Stimulated activated CD4-positive, alpha-beta T cell treated with anti-CD3 and anti-CD28 coated beads, TNF-alpha, amount 100 ng/mL, for 4 hours (primary cell): ENCODE data around the gene HRG.

Experiments used
- DNase-seq, 3 experiments: peaks; one replicate each; pipeline ENCODE4 v3.0.0-alpha.2; 2020; ENCODE audit warnings: low read depth in 3 of 3

HRG gene

DNA sequence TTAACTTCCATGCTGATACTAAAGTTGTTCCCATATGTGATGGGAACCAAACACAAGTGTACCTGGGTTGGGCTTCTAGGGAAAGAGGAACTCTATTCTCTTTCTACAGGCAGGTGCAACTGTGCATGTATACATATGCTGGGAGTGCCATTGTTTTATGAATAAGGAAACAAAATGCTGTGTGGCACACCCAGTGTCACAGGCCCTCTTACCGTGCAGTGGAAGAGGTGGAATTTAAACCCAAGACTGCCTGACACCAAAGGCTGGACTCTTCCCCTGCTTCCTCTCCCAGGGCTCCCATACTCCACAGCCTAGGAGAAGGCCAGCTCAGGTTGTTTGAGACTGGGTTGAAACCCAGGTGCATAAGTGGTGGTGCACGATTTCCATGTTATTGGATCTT lies 27.6 kb upstream of the HRG start:
- DNase-seq, result no peak

DNA sequence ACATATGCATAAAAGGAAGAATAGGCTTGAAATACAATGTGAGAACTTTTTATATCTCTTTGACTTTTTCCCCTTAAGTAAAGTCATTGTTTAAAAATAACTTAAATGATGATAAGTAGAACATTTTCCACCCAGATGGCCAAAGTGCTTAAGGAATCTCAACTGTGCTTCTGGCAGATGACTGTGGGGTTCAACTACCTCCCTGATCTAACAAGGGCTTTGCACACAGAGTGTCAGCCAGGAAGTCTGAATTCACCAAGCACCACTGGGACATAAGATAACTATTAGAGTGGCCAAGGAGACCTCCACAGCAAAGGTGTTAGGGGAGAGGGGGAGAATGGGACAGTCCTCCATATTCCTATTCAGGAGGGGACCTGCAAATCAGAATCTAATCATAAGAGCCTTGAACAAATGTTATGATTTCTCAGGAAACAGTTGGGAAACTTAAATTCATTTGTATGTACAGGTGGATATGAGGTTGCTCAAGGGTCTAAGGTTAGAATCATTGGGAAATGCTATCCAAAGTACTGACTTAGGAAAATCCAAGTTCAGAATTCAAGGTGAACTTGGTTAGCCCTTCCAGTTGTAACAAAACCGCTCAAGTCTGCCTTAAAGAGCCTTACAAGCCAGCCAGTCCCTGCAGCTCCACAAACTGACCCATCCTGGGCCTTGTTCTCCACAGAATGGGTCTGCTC lies 25.9 kb upstream of the HRG start, which contains the start of gene FETUB:
Gene FETUB, plus strand, starts transcription at position 622 of the 695 bp plus-strand sequence. Its CDS starts 62 bp downstream, at position 684.
- DNase-seq, result no peak

DNA sequence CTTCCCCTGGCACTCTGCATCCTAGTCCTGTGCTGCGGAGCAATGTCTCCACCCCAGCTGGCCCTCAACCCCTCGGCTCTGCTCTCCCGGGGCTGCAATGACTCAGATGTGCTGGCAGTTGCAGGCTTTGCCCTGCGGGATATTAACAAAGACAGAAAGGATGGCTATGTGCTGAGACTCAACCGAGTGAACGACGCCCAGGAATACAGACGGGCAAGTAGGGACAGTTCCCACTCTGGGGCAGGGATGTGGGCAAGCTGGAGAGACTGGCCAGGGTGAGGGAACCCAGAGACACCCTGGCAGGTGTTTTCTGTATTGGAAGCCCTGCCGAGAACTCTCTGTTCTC lies 25.4 kb upstream of the HRG start:
- no peak for DNase-seq

DNA sequence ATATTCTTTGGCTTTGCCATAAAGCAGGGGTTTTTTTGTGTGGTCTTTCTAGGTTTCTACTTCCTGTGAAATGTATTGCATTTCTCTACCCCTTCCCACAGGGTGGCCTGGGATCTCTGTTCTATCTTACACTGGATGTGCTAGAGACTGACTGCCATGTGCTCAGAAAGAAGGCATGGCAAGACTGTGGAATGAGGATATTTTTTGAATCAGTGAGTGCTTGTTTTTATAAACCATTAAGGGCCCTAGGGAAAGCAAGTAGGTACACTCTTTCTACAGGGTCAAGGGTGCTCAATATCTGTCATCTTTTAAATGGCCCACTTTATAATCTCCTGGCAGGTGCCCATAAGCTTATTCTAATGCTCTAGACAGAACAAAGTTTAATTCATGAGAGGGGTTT lies 24.9 kb upstream of the HRG start:
- DNase-seq, result no peak

DNA sequence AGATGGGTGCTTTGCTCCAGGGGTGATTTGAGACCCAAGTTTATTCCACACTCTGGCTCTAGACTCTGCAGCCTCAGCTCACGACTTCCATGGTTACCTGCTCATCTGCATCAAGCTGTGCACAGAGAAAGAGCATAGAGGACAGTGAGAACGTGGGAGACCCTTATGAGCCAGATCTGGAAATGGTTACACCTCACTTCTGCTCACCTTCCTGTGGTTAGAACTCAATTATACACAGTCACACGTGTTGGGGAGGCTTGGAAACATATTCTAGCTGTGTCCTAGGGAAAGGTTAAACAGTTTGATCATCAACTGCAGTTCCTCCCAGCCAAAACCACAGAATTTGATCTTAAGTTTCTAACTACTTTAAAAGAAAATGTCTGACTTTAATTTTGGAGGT lies 23.8 kb upstream of the HRG start:
- DNase-seq, result no peak

DNA sequence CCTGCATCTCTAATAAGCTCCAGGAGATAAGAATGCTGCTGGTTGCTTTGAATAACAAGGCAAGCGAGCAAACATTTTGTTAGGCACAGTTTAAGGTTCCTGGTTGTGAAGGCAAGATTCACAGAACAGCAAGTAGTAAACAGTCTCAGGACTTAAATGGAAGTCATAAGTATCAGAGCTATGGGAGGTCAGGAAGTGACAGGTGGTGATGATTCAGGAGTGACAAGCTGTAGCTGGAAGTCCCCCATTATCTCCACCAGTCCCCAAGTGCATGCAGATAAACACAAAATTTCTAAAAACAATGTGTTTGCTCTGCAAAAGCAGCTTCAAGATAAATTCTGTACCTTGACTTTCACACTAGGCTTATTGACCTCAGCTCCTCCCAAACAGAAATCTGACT lies 22.3 kb upstream of the HRG start:
- DNase-seq, result no peak

DNA sequence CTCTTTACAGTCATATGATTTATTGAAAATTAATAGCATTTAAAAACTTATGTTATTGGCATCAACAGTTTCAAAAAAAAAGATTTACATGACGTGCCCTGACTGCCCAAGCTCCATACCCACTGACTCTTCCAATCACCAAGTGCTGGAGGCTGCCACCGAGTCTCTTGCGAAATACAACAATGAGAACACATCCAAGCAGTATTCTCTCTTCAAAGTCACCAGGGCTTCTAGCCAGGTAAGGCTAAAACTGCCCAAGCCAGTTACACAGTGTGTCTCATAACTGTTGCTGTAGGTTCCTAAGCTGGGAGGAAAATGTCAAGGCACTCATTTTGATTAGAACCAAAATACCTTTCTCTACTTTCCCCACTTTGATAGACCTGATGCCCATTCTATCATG lies 21.1 kb upstream of the HRG start:
- DNase-seq, result no peak

DNA sequence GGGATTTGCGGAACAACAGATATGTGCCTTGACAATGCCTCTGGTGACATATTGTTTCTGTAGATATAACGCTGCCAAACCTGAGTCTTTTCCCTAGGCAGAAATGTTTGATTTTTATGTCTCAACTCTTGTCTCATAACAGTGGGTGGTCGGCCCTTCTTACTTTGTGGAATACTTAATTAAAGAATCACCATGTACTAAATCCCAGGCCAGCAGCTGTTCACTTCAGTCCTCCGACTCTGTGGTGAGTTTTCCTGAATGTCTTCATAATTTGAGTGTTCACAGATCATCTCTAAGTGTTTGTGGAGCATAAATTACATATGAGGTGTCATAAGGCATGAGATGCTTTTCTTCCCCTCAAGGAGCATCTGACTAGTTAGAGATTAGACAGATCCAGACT lies 19.7 kb upstream of the HRG start:
- no peak for DNase-seq

DNA sequence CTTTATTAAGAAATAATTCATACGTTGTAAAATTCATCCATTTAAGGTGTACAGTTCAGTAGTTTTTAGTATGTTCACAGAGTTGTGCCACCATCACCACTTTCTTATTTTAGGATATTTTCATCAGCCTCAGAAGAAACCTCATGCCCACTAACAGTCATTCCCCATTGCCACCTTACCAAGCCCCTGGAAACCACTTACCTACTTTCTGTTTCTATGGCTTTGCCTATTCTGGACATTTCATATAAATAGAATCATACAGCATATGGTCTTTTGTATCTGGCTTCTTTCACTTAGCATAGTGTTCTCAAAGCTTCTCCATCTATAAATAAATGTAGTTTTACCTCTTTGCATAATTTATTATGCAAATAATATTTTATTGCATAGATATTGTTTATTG lies 19.0 kb upstream of the HRG start:
- no peak for DNase-seq

DNA sequence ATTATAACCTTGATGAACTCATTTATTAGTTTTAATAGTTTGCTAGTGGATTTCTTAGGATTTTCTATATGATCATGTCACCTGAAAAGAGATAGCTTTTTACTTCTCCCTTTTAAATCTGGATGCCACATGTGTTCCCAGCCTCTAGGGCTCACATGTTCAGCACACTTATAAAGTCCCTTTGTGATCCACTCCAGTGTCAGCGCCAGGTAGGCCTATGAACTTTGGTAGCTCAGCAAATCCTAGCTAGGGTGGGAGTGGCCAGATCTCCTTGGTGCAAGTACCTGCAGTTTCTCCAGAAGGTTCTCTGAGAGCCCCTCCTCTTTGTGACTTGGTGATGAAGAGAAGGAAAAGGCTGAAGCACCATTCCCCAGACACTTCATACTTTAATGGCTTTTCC lies 17.0 kb upstream of the HRG start:
- no peak for DNase-seq

DNA sequence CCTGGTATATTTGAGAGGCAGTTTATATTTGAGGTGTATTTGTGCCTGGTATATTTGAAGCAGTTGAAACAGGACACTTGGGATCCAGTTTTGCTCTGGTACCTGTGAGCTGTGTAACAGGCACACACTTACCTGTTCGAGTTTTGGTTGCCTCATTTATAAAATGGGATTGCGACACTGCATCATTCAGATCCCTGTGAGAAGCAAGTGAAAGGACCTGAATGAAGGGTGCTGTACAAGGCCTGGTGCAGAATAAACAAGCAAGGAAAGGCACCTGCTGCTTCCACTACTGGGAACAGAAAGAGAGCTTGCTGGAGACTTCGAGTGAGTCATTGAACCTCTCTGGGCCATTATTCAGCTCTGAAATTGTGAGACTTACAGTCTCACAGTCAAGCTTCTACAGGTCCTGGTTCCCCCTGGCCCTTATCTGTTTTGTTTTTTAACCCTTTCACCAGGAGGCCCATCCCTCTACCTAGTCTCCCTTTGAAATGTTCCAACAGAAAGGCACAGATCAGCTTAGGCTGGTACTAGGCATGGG lies 14.1 kb upstream of the HRG start:
- no peak for DNase-seq

DNA sequence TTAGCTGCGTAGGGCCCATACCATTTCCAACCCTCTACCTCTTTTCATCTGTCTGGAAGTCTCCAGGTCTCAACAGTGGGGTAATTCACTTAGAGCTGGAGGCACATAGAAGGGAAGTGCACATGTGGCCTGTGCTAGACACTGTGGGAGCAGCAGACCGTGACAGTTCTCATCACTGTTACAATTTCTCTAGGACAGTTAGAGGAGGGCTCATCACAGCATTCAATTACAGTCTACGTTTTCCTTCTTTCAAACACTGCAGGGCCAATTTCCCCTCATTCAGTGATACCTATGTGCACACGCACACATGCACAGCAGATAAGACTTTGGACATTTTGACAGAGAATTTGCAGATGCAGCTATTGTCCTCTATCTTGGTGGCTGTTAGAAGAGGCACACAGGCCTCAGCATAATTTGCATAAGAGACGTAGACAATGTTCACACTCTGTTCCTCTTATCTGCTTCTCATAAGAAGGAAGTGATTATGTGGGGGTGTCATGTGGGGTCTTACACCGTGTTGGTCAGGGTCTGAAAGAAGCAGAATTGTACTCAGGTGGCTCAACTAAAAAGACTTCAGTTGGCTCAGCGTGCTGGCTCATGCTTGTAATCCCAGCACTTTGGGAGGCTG lies 12.6 kb upstream of the HRG start:
- DNase-seq, result no peak

DNA sequence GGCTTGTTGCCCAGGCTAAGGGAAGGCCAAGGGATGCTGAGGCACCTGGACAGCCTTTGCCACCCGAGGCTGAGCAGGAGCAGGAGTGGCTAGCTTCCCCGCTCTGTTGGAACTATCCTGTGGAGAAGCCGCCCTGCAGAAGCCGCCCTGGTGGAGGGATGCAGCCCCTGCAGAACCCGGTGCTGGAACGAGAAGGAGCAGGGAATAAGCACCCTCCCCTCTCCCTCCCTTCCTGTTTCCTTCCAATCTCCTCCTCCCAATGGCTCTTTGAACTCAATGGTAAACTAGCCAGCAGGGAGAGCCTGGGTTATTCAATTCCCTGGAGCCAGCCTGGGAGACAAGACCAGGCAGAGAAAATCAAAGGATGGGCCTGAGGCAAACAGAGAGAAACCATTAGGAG lies 11.8 kb upstream of the HRG start:
- no peak for DNase-seq

DNA sequence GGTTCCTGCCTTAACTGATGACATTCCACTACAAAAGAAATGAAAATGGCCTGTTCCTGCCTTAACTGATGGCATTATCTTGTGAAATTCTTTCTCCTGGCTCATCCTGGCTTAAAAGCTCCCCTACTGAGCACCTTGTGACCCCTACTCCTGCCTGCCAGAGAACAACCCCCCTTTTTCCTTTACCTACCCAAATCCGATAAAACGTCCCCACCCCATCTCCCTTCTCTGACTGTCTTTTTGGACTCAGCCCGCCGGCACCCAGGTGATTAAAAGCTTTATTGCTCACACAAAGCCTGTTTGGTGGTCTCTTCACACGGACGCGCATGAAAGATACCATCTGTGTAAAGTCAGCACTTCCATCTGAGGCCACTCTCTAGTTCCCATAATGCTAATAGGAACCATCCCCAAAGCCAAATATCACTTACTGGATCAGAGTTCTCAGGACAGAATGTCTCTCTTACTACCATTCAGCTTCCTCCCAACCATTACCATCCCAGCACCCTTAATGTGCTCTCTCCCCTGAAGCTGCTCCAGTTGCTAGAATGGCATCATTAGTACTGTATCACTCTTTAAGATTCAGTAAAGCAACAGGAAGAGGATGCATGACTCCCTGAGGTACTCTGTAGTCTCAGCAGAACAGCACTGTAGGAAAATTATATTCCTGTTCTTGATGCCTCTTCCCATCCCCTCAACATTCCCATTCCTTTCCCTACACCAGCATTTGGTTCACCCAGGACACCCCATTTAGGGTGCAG lies 2.3 kb upstream of the HRG start:
- no peak for DNase-seq

DNA sequence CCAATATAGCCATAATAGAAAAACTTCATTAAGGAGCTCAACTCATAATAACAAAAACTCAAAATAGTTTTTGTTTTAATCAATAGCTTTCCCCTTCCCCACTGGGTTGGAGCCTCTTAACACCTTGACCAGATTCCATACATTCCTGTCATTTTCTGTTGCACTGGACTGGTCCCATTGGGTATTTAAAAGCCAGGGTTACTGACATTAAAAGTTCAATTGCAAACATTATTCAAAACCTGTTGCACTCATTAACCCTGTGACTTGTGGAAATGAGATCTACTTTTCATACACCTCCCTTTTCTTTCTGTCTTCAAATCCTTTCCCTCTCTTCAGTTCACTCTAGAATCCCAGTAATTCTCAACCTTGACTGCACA lies 1.7 kb upstream of the HRG start:
- DNase-seq, result no peak

DNA sequence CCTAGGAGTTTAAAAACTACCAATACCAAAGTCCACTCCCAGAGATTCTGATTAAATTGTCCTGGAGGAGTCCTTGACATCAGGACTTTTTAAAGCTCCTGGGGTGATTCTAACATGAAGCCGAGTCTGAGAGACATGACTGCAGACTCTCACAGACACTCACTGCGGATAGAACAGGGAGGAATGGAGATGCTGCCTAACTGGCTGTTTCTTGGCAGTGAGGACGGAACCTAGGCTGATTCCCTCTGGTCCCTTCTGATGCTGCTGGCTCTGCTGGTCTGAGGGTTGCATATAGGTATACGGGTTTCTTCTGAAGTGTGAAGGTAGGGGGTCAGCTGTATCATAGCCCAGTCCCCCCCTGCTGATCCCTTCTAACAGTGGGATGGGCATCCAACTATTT lies 1.3 kb upstream of the HRG start:
- no peak for DNase-seq

DNA sequence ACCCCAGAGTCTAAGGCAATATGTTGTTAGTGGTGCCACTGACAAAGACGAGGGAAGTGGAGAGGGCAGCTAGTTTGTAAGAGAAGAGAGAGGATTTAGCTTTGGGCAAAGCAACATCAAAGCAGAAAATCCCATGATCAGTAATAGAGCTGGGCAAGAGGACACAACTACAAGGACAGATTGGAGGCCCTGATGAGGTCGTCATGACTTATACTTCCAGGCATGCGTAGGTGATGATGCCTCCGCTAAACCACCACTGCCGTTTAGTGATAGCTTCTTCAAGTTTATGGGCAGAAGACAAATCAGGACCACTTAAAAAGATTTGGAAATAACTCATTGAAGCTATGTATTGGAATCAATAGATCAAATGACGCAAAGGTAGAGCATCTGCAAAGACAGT lies 2.6 kb downstream of the HRG start:
- DNase-seq, result no peak

DNA sequence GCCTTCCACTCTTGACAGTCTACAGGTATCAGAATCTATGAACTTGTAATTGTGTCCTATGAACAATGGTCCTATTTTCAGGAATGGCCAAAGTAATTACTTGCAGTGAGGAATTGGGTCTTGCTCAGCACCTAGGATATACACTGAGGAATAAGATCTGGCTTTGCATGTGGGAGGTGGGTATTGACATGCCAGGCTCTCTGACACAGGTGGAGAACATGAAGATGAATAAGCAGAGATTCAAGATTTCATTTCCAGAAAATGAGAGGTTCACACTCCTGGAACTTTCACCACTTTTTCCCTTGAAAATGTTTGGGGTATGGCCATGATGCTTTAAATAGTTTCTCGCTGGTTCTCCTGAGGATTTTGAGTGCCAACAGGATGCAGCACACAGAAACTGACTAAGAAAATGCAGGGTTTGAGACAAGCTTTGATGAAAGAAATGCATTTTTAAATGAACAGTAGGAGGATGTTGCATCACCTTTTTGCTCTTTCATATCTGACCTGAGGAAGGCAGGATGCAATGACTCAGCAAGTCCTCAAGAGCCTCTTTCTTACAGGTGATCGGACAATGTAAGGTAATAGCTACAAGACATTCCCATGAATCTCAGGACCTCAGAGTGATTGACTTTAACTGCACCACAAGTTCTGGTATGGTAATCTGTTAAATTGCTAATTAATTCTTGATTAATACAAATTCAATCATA lies 3.7 kb downstream of the HRG start:
- no peak for DNase-seq

DNA sequence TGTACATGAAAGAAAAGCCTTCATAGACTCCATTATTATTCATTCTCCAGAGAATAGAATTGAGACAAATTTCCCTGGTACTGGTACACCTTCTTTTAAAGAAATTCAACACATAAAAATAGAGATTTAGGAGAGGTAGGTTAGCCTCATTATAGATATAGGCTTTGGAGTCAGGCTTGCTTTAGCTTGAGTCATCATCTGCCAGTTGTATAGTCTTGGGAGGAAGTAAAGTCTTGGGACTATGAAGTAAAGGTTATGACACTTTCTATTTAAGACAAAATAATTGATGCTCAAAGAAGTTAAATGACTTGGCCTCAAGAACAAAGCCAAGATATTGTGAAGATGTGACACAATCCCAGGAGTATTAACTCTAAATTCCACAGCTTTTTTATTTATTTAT lies 4.3 kb downstream of the HRG start:
- no peak for DNase-seq

DNA sequence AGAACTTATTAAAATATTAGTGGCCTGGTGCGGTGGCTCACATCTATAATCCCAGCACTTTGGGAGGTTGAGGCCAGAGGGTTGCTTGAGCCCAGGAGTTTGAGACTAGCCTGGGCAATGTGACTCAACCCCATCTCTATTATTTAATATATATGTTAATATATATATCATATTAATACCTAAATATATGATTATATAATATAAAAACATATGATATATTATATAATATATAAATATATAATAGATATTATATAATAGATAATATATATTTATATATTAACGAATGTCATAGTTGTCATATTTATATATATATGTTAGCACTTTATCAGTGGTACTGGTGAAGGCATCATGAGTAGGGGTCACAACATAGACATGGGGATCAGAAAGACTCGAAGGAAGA lies 5.2 kb downstream of the HRG start:
- no peak for DNase-seq

DNA sequence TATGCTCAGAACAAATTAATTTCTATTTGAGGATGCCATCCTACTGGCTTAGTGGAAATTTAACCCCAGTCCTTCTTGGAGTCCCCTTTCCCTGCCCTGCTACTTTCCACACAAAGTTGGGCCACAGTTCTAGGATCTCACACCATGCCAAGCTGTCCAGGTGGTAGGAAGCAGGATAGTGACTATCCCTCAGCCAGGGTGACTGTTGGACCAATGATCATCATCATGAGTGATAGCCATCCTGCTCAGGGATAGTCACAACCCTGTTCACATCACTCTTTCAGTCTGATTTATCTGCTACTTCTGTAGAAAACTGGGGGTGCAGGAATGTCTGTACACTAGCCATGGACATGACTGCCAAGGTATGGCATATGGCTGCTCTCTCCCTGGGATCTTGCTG lies 12.8 kb downstream of the HRG start:
- no peak for DNase-seq

DNA sequence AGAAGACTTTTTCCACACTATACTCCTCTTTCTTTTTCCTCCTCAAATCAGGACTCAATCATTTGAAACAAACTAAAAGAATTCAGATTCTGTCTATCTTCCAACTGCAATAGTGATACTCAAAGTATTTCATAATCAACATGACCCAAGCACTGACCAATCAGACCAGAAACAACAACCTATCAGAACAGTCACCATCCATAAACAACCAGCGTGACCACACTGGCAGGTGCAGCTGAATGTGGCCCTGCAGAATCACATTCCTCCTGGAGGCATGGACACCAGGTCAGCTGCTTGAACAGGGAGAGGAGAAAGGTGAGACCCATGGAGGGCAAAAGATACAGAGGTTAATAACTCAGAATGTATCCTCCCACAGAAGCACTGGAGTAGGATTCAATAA lies 13.3 kb downstream of the HRG start:
- no peak for DNase-seq
